ENCODE measurements around the gene CKS1B. TPM values are rescaled to one million over a fixed set of nuclear protein-coding genes. Genes with fewer than 3 reads are reported as not detected.

CKS1B gene
- total and polyA plus RNA-seq, 9 of the 15 experiments (the other 6 are each of a cell fraction or from before 2014, with no cell fraction given), result 215 to 1,103 (median 460) TPM

- TF ChIP-seq XRCC3 (IDR thresholded peaks at IDR 0.05), result no peak
- peak; percentile 18 for TF ChIP-seq TBP (optimal IDR thresholded peaks at IDR 0.05; ENCODE audit: low read depth, low read length)
- TF ChIP-seq FIP1L1 (IDR thresholded peaks at IDR 0.05; ENCODE audit: low read depth, low read length, poor library complexity, severe bottlenecking), result peak; percentile 99
- TF ChIP-seq HES1 (IDR thresholded peaks at IDR 0.05; ENCODE audit: low read depth), result no peak
- no peak for TF ChIP-seq TCFL5 (CRISPR knock-in tag; conservative IDR thresholded peaks at IDR 0.05)
- no peak for TF ChIP-seq TSC22D4 (tag; IDR thresholded peaks at IDR 0.05)
- no peak for TF ChIP-seq RUNX1 (IDR thresholded peaks at IDR 0.05; ENCODE audit: low read depth)
- TF ChIP-seq TOE1 (IDR thresholded peaks at IDR 0.05; ENCODE audit: borderline replicate concordance), result peak; percentile 62; the same call in 1 of the 2 replicates
- 0 out of 2 replicates have a peak, but pooled peaks have one; percentile 29 for TF ChIP-seq TOE1 (CRISPR knock-in tag; IDR thresholded peaks at IDR 0.05; ENCODE audit: borderline replicate concordance, low read depth)
- TF ChIP-seq ZNF217 (CRISPR knock-in tag; IDR thresholded peaks at IDR 0.05), result no peak
- TF ChIP-seq ASH1L (IDR thresholded peaks at IDR 0.05; ENCODE audit: borderline replicate concordance, low read depth, partially characterized antibody), result no peak
- no peak for TF ChIP-seq SIN3B (IDR thresholded peaks at IDR 0.05; ENCODE audit: low read depth)
- TF ChIP-seq FOSL1 (tag; conservative IDR thresholded peaks at IDR 0.05), result peak; percentile 87
- no peak for TF ChIP-seq PHB (CRISPR knock-in tag; IDR thresholded peaks at IDR 0.05)
- peak; percentile 84 for TF ChIP-seq NR2C2 (CRISPR knock-in tag; IDR thresholded peaks at IDR 0.05)
- peak; percentile 72 for TF ChIP-seq NR2C2 (tag; IDR thresholded peaks at IDR 0.05)
- TF ChIP-seq GTF2A2 (tag; IDR thresholded peaks at IDR 0.05), result no peak
- TF ChIP-seq UBTF (IDR thresholded peaks at IDR 0.05; ENCODE audit: borderline replicate concordance in 1 of 2, low read depth in 2 of 2, low read length in 2 of 2), result peak; percentile 58 to 95; a peak in 2 of 4 replicates
- peak; percentile 45; the same call in 1 of the 2 replicates for TF ChIP-seq SMARCA5 (IDR thresholded peaks at IDR 0.05)
- TF ChIP-seq, protein P1, sequence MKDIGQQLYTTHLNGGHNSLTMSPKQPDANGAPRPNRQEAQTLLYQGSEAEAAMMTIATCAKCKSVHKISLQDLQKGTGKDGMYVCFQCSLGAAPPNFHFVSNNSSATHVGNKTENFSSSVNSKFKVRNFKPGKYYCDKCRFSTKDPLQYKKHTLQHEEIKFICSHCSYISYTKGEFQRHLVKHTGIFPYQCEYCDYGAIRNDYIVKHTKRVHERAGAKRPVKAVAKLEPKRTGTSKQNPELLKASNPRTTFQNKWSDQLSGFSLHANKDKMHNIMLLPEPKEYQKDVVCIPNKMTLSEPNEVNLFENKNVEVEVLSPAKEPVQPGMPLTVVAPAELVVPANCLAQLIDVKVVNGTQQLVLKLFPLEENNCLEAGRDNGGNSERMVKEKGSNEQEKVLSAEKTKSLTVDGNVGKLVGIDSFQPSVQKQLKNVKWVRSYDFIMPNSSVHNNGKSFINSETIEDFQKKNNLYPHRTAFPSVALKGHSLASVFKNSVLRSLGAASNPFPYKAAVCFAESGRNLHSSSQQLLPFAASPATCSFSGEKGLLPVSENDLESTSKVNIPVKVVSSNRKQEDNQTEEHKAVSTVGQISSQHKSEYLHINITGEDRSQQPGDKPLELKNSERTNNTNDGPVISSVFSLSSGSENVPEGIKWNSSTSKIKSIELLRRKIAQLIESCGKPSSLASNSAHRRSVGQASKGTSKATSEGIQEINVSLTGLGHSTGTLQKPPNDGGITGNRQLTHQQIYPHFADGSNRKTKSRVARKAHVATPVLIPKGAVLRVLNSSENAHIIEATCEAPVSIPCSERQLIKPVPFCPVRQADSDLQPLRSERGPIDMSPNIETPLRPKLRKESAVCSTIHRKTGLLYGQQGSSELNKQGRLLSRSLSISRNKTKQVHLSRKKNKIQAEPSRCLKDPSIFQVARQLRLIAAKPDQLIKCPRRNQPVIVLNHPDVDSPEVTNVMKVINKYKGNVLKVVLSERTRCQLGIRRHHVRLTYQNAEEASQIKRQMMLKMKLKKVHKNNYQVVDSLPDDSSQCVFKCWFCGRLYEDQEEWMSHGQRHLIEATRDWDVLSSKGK (CRISPR knock-in tag; IDR thresholded peaks at IDR 0.05), result no peak
These were observed 42.8 kb downstream of the CKS1B start (continued) for GRCh38 chr1:155017041-155017945.
